Measurements from ENCODE around the gene FBN2.

- TF ChIP-seq POLR2A (IDR thresholded peaks at IDR 0.05): no peak
- TF ChIP-seq CTCF (IDR thresholded peaks at IDR 0.05): no peak
Observed at GRCh38 chr5:128553747-128554146, 15.7 kb upstream of the FBN2 start.
